Measurements from ENCODE around the gene KRTAP29-1.
"Not testable (repeated sequence)": the region's sequence is repeated elsewhere in the genome, so short reads cannot be mapped to it uniquely, and the experiment has no call there.

The KRTAP29-1 gene

GRCh38 chr17:41296846-41297245 is 5.8 kb downstream of the KRTAP29-1 start:
- no peak for DNase-seq

GRCh38 chr17:41294016-41294415 is 8.6 kb downstream of the KRTAP29-1 start:
- DNase-seq, result no peak

- no peak for DNase-seq
Measured at GRCh38 chr17:41287050-41287449, 15.6 kb downstream of the KRTAP29-1 start.

GRCh38 chr17:41284546-41284945 is 18.1 kb downstream of the KRTAP29-1 start:
- no peak for DNase-seq

DNA sequence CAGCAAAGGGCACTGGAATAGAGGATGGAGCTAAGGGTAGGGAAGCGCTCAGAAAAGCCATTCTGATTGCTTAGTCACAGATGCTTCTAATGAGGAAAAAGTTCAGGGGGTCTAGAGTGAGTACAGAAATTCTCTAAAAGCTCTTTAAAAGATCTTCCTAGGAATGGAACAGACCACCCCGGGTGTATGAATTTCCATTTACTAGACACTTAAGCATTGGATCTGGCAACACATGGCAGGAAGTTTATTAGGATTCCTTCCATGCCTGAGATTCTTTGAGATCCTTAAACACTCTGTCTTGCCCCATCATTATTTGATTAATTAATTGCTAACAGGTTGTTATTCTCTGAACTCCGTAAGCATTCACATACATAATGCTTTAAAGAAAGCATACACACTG is 18.6 kb downstream of the KRTAP29-1 start:
- no peak for DNase-seq

DNA sequence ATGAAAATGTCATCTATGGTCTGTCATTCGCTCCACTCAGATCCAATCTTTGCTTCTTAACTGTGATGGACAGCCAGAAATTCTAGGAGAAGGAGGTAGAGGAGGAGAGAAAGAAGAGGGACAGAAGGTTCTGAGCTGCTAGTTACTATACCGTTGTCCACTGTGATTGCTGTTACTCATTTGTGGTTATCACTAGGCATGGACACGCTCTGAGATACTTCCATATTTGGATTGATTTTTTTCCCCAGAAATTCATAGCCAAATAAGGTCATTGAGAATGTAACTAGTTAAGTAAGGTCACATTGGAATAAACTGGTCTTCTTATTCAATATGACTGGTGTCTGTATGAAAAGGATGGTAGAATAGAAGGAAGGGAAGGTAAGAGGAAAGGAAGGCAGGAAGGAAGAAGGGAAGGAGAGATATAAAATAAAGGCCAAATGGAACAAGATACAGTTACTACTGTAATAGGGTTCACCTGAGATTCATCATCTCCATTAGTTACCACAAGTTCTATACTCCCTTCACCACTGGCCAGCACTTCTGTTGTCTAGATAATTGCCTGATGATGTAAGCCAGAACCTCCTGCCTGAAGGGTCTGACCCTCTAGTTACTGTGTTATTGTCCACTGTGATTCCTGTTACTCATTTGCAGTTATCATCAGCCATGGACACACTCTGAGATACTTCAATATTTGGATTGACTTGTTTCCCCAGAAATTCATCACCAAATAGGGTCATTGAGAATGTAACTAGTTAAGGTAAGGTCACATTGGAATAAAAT is 24.3 kb downstream of the KRTAP29-1 start:
- DNase-seq, result no peak

- not testable (repeated sequence) for DNase-seq
Measured at GRCh38 chr17:41275648-41276190, 26.9 kb downstream of the KRTAP29-1 start, which contains the start of gene KRTAP9-7. Gene KRTAP9-7 (plus strand): TSS chr17:41275698. CDS start chr17:41275698, 0 bp downstream.

DNA sequence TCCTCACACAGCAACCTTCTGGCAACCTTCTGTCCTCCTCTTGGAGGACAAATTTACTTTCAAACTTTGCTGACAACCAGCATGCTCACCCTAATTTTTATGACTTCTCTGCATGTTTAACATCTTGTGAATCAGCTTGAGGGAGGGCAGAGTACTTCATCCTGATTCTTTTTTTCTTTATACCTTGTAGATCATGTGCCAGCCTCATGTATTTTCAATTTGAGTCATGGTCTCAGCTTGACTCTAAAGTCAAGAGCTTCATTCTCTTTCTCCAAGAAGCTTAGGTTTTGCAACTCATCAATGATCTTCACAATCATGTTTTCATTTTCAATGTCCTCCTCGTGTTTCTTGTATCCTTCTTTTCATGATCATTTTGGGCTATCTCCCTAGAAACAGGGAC is 30.8 kb downstream of the KRTAP29-1 start:
- no peak for DNase-seq

DNA sequence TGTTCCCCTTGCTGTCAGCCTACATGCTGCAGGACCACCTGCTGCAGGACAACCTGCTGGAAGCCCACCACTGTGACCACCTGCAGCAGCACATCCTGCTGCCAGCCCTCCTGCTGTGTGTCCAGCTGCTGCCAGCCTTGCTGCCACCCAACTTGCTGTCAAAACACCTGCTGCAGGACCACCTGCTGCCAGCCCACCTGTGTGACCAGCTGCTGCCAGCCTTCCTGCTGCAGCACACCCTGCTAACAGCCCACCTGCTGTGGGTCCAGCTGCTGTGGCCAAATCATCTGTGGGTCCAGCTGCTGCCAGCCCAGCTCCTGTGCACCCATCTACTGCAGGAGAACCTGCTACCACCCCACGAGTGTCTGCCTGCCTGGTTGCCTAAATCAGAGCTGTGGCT is 31.3 kb downstream of the KRTAP29-1 start:
- DNase-seq, result not testable (repeated sequence)

DNA sequence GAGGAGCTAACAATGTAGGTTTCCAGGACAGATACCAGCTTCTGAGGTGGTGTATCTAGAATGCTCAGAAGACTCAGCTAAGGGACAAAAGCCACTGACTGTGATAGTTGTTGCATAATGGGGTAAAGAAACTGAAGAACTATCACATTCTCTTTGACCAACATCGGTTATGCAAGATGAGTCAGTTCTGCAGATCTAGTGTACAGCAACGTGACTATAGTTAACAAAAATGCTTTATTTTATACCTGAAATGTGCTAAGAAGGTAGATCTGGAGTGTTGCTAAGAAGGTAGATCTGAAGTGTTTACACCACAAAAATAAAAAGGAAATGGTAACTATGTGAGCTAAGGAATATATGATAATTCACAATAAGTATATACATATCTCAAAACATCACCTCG is 34.9 kb downstream of the KRTAP29-1 start:
- no peak for DNase-seq

- no peak for DNase-seq
Measured at GRCh38 chr17:41265078-41265477, 37.6 kb downstream of the KRTAP29-1 start, which contains the start of gene KRTAP9-6. Gene KRTAP9-6 (plus strand): TSS chr17:41265378. CDS start chr17:41265378, 0 bp downstream.

DNA sequence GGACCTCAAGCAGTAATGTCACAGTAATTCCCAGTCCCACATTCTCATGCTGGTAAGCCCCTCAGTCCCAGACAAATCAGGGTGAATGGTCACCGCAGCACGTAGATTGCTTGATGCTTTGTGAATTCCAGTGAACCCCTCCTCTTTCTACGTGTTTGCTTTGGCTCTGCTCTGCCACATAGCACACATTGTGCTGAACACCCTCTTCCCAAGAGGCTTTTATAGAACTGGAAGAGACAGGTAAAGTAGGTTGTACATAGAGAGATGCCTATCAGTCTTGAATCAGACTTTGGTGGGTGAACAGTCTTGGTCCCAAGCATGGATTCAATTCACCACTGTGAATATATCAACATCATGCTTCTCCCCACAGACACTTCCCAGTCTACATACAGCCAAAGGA is 38.1 kb downstream of the KRTAP29-1 start:
- DNase-seq, result no peak

DNA sequence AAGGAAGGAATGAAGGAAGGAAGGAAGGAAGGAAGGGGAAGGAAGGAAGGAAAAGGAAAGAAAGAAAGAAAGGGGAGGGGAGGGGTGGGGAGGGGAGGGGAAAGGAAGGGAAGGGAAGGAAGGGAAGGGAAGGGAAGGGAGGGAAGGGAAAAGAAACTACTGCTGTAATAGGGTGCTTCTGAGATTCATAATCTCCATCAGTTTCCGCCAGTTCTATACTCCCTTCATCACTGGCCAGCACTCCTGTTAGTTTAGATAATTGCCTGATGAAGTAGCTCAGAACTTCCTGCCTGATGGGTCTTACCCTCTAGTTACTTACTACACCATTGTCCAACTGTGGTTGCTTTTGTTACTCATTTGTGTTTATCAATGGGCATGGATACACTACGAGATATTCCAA is 39.4 kb downstream of the KRTAP29-1 start:
- no peak for DNase-seq

GRCh38 chr17:41258406-41258805 is 44.2 kb downstream of the KRTAP29-1 start:
- no peak for DNase-seq

DNA sequence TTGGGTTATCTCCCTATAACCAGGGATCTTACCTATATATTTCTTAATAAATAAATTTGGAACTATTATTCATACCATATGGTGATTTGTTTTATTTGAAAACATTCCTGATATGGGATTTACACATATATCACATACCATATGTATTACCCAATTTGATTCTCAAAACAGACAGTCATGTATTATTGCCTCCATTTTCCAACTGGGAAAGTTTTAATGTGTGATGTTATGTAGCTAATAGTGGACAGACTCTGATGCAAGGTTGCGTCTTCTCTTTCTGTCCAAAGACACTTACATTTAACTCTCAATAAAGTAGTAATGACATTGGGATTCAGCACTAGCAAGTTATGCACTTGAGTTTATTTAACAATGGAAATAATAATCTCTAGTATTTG is 46.4 kb downstream of the KRTAP29-1 start:
- no peak for DNase-seq

DNA sequence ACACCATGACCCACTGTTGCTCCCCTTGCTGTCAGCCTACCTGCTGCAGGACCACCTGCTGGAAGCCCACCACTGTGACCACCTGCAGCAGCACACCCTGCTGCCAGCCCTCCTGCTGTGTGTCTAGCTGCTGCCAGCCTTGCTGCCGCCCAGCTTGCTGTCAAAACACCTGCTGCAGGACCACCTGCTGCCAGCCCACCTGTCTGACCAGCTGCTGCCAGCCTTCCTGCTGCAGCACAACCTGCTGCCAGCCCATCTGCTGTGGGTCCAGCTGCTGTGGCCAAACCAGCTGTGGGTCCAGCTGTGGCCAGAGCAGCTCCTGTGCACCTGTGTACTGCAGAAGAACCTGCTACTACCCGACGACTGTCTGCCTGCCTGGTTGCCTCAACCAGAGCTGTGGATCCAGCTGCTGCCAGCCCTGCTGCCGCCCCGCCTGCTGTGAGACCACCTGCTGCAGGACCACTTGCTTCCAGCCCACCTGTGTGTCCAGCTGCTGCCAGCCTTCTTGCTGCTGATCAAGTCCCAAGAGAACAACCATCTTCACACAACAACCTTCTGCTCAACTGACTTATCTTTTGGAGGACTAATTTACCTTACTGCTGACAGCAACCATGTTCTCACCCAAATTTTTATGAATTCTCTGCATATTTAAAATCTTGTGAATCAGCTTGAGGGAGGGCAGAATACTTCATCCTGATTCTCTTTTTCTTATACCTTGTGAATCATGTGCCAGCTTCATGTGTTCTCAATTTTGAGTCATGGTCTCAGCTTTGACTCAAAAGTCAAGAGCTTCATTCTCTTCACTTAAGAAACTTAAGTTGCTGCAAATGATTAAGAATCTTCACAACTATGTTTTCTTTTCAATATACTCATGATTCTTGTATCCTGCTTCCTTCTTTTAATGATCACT is 47.0 kb downstream of the KRTAP29-1 start, which contains the start of gene KRTAP9-9:
KRTAP9-9 (plus strand) TSS at position 4 of the 910 bp plus-strand sequence.
- not testable (repeated sequence) for DNase-seq

DNA sequence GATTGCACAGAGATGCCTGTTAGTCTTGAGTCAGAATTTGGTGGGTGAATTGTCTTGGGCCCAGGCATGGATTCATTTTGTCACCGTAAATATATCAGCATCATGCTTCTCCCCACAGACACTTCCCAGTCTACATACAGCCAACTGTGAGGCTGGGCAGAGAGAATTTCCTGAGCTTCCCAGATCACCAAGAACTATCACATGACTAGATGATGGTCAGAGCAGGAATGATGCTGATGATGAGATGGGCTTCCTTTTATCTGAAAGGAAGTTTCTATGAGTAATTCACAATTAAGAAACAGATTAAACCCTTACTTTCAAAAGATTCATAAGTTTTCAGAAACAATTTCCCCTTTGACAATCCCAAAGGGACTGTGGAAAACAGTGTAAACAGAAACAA is 47.8 kb downstream of the KRTAP29-1 start:
- DNase-seq, result no peak
